OCI-LY7 (cell line): Measurements from ENCODE around the gene GPR27. TPM values are rescaled to one million over a fixed set of nuclear protein-coding genes. Genes with fewer than 3 reads are reported as not detected.

Experiments
- BruUV-seq: library from RNA; stranded (reverse); fragments of 400-500 nt; replicated peaks from 2 replicates; lab custom pipeline; 2021; lab: Mats Ljungman, UMichigan
- CTCF ChIA-PET: fragments of 300-600 bp; sonication (Branson Sonifier 250); formaldehyde crosslinking; loops from one replicate; lab custom pipeline; 2022; ENCODE audit warnings: antibody characterized with exemption; ENCODE audit not compliant: unreplicated experiment; lab: Charles Lee
- POLR2A ChIA-PET: fragments of 300-600 bp; sonication (Branson Sonifier 250); formaldehyde crosslinking; loops from one replicate; lab custom pipeline; 2022; ENCODE audit warnings: antibody characterized with exemption; lab: Charles Lee
- DNase-seq: peaks from one replicate; pipeline ENCODE4 v3.0.0-alpha.2; 2015; ENCODE audit warnings: low spot score
- H2AFZ ChIP-seq: fragments of 200-600 bp; sonication (generic), shearing (Covaris generic); 2 replicates; pipeline ENCODE4 v1.6.1; 2014; ENCODE audit warnings: mild to moderate bottlenecking, antibody characterized with exemption, low read length, moderate library complexity
- H3K27ac ChIP-seq: fragments of 200-600 bp; sonication (generic); 2 replicates; pipeline ENCODE4 v1.5.1; 2014; ENCODE audit warnings: mixed run types, low read depth, mild to moderate bottlenecking, moderate library complexity, low read length, inconsistent platforms; ENCODE audit not compliant: poor library complexity, severe bottlenecking
- H3K36me3 ChIP-seq: fragments of 200-600 bp; sonication (generic); 2 replicates; pipeline ENCODE4 v1.6.1; 2014; ENCODE audit warnings: mild to moderate bottlenecking, antibody characterized with exemption, low read length, moderate library complexity, mixed read lengths; ENCODE audit not compliant: insufficient read depth
- H3K4me1 ChIP-seq: fragments of 200-600 bp; sonication (generic); 2 replicates; pipeline ENCODE4 v1.5.1; 2014; ENCODE audit warnings: mild to moderate bottlenecking, low read length; ENCODE audit not compliant: insufficient read depth, poor library complexity, severe bottlenecking
- H3K4me2 ChIP-seq: fragments of 200-600 bp; sonication (generic); 2 replicates; pipeline ENCODE4 v1.6.1; 2014; ENCODE audit warnings: mild to moderate bottlenecking, low read length
- H3K4me3 ChIP-seq: fragments of 200-600 bp; sonication (generic); 2 replicates; pipeline ENCODE4 v1.5.1; 2014; ENCODE audit warnings: mild to moderate bottlenecking, low read depth, low read length; ENCODE audit not compliant: poor library complexity, severe bottlenecking
- H3K79me2 ChIP-seq: fragments of 200-600 bp; sonication (generic); 2 replicates; pipeline ENCODE4 v1.6.1; 2016; ENCODE audit warnings: low read depth, mild to moderate bottlenecking, low read length, moderate library complexity, mixed read lengths; ENCODE audit not compliant: insufficient read depth
- H3K9me2 ChIP-seq: fragments of 200-600 bp; sonication (generic); 2 replicates; pipeline ENCODE4 v1.6.1; 2016; ENCODE audit warnings: mild to moderate bottlenecking, low read length, mixed read lengths; ENCODE audit not compliant: insufficient read depth
- H3K9me3 ChIP-seq: fragments of 200-600 bp; sonication (generic); 2 replicates; pipeline ENCODE4 v1.6.1; 2014; ENCODE audit warnings: mild to moderate bottlenecking, mixed run types, low read length, mixed read lengths
- H4K20me1 ChIP-seq: fragments of 200-600 bp; sonication (generic); 2 replicates; pipeline ENCODE4 v1.6.1; 2014; ENCODE audit warnings: mild to moderate bottlenecking, antibody characterized with exemption, low read length, moderate library complexity, mixed read lengths; ENCODE audit not compliant: insufficient read depth
- CTCF ChIP-seq: fragments of 200-600 bp; sonication (generic); conservative IDR thresholded peaks from 2 replicates; pipeline ENCODE4 v1.5.1; 2014; ENCODE audit warnings: mild to moderate bottlenecking, antibody characterized with exemption, low read length, moderate library complexity, mixed read lengths
- EZH2phosphoT487 ChIP-seq: fragments of 200-600 bp; sonication (generic); IDR thresholded peaks from 2 replicates; pipeline ENCODE4 v1.6.1; 2018; ENCODE audit warnings: low read depth, borderline replicate concordance, mild to moderate bottlenecking, mixed run types, antibody characterized with exemption, low read length, moderate library complexity, mixed read lengths
- intact Hi-C: fragments of 100-400 bp; cut with micrococcal nuclease; formaldehyde crosslinking; loops from one replicate; pipeline ENCODE4 v1.10.0; 2022; ENCODE audit not compliant: unreplicated experiment
- total RNA-seq, 2 experiments: library from RNA; depleted of rRNA in 1 of 2; stranded (reverse); fragments of >200 nt in 1 of 2; shearing (Covaris generic) in 1 of 2; gene quantifications; 2 replicates each; pipeline ENCODE4 v1.2.3, GENCODE V29; 2014 to 2022

GPR27 gene
- total RNA-seq, 2 experiments from 2014 or later = not detected

DNA sequence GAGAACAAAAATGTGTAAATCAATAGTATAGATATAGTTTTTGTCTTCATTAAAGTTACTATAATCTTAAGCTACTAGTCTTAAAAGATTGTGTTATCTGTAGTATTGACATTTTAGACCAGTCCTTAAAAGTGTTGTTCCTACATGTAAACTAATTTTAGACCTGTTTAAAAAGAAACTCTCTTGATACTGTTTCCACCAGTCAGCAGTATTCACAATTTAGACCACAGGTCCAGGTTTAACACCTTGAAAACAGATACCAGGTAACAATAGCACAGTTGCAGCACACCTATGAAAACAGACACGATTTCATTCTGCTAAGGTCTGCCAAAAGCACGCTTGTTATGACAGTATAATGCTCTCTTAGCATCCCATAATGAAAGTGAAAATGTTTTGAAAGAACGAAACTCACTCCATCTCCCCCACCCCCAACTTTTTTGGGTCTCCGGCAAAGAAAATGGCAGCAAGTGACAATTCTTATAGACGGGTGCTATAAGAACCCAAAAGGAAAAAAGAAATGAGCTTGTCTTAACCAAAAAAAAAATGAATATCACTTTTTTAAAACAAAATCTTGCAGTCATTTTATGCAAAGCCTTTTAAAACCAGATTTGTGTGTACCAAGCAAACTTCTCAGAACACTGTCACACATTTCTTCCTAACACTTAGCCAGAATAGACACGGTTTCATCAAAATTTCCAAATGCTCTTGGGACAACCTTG is 30.0 kb upstream of the GPR27 start:
- intact Hi-C loops = no loop called here
- BruUV-seq = no TSS peak
- no peak overlapping the region for H3K27ac ChIP-seq

DNA sequence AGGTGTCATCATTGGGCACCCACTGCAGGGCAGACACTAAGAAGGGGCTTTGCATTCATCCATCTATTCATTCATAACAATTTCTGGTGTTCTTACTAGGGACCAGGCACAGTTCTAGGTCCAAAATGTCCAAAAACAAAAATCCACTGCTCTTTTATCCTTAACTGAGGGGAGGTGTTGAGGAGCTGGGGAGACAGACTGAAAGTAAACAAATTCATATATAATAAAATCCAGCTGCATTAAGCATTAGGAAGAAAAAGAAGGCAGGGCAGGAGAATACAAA is 29.5 kb upstream of the GPR27 start:
- TF ChIP-seq CTCF = no peak
- no peak for TF ChIP-seq EZH2phosphoT487
- POLR2A ChIA-PET = interaction anchor here (0.7 kb wide), 1 partner anchor 860 kb away, joined by 4 read pairs; no protein-coding TSS in a partner anchor

More for the DNA sequence above, 30.0 kb upstream of the GPR27 start:
- ChIA-PET CTCF (no interaction called here), POLR2A (interaction anchor here (0.5 to 0.7 kb wide), 2 partner anchors 12 to 860 kb away, joined by 3 to 4 read pairs; no protein-coding TSS in a partner anchor)
- DNase-seq = no peak
- Histone ChIP-seq H2AFZ (no peak overlapping the region), H4K20me1 (no peaks in the 10 kb centered on the region), H3K79me2 (no peaks in the 10 kb centered on the region), H3K4me1 (no peaks in the 10 kb centered on the region), H3K9me3 (no peaks in the 10 kb centered on the region), H3K36me3 (no peaks in the 10 kb centered on the region), H3K9me2 (no peaks in the 10 kb centered on the region), H3K4me3 (no peak overlapping the region), H3K4me2 (no peak overlapping the region)
- TF ChIP-seq CTCF = no peak
- TF ChIP-seq EZH2phosphoT487 = no peak; the same call in 1 of the 2 replicates

DNA sequence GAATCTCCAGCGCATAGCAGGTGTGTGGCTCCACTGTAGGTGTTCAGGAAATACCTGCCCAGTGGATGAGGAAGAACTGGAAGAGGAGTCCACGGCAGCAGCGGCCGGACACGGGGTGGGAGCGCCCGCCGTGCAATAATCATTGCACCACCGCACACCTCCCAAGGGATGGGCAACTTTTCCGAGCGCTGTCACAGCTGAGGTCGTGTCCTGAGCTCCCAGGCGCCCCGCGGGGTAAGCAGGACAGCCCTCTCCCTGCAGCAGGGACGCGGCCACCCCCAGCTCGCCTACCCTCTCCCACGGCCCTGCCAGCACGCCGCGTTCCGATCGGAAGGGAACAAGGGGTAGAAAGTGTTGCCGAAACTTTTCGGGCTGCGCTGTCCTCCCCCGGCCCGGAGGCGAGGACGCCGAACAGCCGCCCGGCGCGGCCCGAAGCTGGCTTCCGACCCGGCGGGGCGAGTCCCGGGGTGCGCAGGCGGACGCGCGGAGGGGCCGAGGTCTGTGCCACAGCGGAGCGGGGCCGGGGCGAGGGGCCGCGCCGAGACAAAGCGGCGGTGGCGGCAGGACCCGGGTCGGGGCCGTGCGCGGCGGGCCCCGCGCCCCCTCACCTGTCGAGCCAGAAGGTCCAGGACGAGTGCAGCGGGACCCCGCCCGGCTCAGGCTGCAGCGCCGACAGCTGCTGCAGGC is 28.9 kb upstream of the GPR27 start:
- POLR2A ChIA-PET = no interaction called here
- no peak for DNase-seq
- intact Hi-C loops = no loop called here
- H3K36me3 ChIP-seq = no peaks in the 10 kb centered on the region
- no TSS peak for BruUV-seq
- H3K4me2 ChIP-seq = no peak overlapping the region
- CTCF ChIA-PET = no interaction called here
- no peaks in the 10 kb centered on the region for H3K4me1 ChIP-seq
- H3K9me3 ChIP-seq = no peaks in the 10 kb centered on the region
- no peaks in the 10 kb centered on the region for H3K79me2 ChIP-seq
- H3K4me3 ChIP-seq = no peak overlapping the region
- H3K27ac ChIP-seq = no peak overlapping the region
- TF ChIP-seq CTCF = no peak
- TF ChIP-seq EZH2phosphoT487 = no peak
- H2AFZ ChIP-seq = no peak overlapping the region
- H3K9me2 ChIP-seq = no peaks in the 10 kb centered on the region
- H4K20me1 ChIP-seq = no peaks in the 10 kb centered on the region

More for the DNA sequence above, 29.5 kb upstream of the GPR27 start:
- no peak overlapping the region for H3K4me2 ChIP-seq
- H3K9me3 ChIP-seq = no peaks in the 10 kb centered on the region
- no peaks in the 10 kb centered on the region for H3K36me3 ChIP-seq
- no peak overlapping the region for H3K27ac ChIP-seq
- no peak for DNase-seq
- CTCF ChIA-PET = no interaction called here
- H4K20me1 ChIP-seq = no peaks in the 10 kb centered on the region
- H3K4me1 ChIP-seq = no peaks in the 10 kb centered on the region
- no TSS peak for BruUV-seq
- intact Hi-C loops = no loop called here
- H2AFZ ChIP-seq = no peak overlapping the region
- H3K4me3 ChIP-seq = no peak overlapping the region
- H3K9me2 ChIP-seq = no peaks in the 10 kb centered on the region
- no peaks in the 10 kb centered on the region for H3K79me2 ChIP-seq
